Stimulated activated CD8-positive, alpha-beta memory T cell treated with anti-CD3 and anti-CD28 coated beads, Interleukin-2, amount 100 ng/mL, for 48 hours (primary cell): ENCODE measurements around the gene MAD1L1.

Experiments
- DNase-seq, 2 donors: peaks; one replicate each; pipeline ENCODE4 v3.0.0-alpha.2; 2020; ENCODE audit warnings: low read depth in 2 of 2

MAD1L1 gene

DNA sequence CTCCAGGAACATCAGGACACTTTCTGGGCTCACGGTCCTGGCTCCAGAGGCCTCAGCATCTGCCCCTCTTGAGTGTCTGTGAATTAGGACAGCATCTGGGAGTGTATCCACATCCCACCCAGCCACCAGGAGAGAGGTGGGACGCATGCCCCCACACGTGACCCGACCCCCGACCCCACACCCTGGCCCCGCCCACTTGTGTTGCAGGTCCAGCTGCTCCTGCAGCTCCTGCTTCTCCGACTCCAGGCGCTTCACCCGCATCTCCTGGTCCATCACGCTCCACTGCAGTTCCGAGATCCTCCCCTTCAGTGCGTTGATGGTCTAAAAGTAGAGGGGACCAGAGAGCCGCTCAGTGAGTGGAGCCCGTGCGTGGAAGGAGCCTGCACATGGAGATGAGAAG lies 13.6 kb downstream of the MAD1L1 start:
- no peak for DNase-seq

DNA sequence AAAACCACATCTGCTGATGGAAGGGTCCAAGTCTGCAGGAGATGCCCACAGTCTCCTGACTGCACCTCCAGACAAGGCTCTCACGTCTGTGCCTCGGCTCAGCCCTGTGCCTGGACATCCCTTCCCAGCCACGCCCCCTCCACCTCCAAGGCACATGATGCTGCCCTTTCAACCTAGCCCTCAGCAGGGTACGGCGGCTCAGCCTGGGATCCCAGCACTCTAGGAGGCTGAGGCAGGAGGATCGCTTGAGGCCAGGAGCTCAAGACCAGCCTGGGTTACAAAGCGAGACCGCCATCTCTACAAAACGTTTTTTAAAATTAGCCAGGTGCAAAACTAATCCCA lies 14.3 kb downstream of the MAD1L1 start:
- DNase-seq, result no peak

DNA sequence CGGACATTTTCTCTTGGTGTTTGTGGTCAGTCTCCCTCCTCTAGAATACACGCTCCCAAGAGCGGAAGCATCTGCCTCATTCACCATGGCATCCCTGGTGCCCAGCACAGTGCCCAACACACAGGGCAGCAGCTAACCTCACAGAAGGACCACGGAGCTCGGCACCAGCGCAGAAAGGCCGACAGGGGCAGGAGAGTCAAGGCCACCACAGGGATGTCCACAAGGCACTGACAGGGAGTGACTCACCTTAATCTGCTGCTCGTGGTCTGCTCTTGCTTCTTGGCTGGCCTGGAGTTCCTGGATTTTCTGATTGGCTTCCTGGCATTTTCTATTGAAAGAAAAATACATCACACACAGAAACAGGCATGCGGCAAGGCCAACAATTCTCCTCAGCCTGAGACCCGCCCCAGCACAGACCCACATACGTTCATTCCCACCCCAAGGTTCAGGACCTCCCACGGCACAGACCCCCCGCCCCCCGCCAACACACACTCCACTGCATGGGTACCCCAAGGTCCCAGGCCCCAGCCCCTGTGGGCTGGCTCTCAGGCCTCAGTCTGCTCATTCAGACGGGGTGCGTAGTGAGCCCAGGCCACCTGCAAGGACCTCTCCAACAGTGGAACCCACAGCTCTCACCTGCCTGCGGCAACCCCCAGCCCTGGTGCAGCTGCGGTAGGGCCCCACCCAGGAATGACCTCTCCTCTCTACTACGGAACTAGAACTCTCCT lies 14.9 kb downstream of the MAD1L1 start:
- no peak for DNase-seq

DNA sequence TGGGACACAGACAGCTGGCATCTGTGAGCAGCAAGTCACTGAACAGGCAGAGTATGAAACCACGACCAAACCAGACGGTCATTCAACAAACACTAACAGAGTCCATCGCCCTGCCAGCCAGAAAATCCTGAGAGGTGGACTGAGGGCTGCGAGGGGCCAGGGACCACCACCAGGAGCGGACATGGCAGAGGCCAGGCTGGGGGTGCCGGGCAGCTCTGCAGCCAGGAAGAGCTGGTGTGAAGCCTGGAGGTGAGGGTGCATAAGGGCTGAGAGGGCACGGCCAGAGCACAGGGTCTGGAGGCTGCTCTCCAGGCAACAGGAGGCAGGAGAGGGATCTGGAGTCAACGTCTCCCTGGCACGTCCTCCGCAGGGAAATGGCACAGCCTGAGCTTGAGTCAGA lies 15.5 kb downstream of the MAD1L1 start:
- DNase-seq, result no peak

DNA sequence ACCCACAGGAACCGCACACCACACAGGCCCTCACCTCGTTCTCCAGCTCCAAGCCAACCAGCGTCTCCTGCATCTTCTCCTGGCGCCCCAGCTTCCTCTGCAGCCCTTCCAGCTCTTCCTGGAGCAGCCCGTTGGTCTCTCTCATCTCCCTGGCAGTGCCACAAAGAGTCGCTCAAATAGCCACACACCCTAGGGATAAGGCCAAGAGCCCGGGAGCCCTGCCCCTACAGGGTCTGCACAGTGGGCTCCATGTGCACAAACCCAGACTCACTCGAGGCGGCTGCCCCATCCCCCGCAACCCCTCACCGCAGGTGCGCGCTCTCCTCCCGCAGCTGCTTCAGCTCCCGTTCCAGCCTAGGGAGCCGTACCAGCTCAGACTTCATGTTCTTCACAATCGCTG lies 16.9 kb downstream of the MAD1L1 start:
- no peak for DNase-seq

DNA sequence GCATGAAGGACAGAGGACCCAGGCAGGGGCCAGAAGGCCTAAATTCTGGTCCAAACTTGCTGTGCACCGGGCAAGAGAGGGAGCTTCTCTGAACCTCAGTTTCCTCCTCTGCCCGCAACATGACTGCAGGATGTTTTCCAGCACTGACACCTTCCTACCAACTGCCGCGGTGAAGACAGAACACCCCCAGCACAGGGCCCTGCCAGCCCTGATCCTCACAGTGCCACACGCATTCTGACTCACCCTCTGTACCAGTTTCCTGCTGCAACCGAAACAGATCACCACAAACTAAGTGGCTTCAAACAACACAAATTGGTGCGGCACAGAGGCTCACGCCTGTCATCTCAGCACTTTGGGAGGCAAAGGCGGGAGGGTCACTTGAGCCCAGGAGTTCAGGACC lies 18.1 kb downstream of the MAD1L1 start:
- no peak for DNase-seq

DNA sequence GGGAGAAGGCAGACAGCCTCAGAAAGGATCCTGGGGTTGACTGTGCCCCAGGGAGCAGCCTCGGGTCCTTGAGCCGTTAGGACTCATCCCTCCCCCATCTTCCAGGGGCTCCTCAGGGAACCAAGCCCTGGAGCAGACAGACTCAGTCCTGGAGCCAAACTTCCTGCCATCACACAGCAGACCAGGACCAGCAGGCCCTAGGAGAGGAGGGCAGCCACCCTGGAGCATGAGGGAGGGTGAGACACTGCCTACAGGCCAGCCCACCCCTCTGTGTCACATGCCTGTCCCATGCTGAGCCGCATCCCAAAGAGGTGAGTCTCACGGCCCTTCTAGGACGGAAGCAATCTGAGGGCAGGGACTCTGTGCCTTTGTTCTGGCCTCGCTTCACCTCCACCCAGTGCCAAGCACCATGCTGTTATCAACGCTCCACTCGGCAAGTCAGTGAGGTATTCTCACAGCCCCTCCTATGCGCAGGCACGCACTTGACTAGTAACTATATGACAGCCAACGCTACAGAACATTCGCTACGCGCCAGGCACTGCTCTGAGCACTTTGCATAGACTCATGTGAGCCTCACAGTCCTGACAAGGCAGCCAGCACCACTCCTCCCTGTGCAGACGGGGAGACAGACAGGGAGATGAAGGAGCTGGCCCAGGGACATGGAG lies 19.1 kb downstream of the MAD1L1 start:
- no peak for DNase-seq

DNA sequence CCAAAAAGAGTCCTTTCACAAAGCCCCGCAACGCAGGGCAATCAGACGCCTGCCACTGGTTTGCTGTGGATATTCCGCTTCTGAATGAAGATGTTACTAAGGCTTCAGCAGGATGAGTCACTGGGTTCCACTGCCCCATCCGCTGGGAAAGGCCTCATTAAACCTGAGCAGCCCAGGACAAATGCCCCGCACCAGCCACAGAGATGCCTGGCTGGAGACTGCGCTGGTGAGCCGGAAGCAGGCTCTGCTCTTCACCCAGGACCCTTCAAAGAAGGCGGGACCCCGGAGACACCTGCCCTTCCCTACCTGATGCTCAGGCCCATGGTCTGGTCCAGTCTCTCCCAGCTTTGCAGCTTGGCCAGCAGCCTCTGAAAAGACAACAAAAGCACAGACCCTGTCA lies 19.8 kb downstream of the MAD1L1 start:
- no peak for DNase-seq

DNA sequence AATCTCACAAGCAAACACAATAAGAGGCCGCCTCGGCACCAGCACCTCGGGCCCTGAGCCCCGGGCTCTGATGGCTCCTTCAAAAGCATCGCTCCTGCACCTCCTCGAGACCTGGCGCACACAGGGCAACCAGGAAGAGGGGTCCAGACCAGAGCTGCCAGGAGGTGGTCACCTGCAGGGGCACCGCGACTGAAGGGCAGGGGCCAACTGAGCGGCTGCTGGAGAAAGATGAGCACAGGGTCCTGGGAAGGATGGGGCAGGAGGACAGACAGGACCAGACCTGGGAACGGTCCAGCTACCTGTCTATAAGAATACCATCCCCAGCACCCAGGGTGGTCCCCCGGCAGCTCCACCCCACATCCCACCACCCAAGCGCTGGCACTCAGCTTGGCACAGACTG lies 20.8 kb downstream of the MAD1L1 start:
- DNase-seq, result no peak

DNA sequence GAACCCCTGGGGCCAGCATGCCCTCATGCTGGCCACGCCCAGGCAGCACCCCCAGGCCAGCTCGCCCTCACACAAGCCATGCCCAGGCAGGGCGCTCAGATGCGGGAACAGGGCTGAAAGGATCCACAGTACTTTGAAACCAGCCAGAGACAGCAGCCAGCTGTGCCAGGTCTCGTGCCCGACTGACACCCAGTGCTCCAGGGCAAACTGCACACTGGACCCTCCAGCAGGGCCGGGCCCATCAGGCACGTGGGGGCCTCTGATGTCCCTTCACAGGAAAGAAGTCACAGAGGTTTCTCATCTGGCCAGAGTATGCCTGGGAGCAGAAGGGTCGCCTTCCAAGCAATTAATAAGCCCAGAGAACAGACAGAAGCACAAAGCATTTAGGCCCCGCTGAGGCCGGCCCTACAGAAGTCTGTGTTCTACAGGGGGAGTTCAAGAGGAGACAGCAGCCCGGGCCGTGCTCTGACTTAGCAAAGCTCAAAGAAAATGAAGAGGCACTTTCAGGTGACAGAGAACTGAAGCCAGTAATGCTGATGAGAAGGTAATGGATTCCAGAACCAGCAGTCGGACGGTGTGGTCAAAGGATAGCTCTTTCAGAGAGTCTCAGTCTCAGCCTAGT lies 21.4 kb downstream of the MAD1L1 start:
- DNase-seq, result no peak

DNA sequence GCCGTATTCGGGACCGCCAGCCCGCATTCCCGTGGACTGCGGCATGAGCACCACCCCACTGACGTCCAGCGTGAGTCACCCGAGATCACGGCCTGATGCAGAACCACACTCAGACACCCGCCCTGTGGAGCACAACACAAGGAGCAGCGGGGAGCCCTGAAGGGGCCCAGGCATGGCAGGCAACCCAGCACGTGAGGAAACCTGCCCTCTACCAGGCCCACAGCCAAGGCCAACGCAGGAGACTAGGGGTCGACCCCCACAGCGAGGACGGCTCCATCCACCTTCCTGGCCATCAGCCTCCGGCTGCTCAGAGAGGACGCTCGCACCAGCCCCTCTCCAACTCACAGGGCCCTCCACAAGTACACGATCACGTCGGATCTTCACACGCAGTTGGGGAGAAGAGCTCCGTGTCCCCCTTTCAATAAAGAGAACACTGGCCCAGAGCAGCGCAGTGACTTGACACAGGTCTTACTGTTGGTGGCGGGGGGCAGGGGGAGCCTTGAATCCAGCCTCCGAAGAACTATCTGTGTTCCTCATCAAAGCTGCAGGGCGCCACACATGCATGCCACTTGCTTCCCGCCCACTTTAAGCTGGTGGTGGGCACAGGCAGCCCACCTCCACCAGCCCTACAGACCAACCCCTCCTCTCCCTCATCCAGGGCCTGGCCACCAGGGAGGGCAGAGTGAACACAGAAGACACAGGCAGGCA lies 22.0 kb downstream of the MAD1L1 start:
- DNase-seq, result no peak

DNA sequence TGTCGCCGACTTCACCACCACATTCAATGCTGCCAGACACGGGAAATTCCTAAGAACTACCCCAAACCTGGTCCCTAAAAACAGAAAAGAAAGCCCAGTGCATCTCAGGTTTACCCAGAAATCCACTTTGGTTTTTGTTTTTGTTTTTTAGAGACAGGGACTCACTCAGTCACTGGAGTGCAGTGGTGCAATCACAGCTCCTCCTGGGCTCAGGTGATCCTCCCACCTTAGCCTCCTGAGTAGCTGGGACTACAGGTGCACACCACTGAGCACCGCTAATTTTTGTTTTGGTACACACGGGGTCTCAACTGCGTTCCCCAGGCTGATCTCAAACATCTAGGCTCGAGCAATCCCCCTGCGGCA lies 22.8 kb downstream of the MAD1L1 start:
- no peak for DNase-seq

DNA sequence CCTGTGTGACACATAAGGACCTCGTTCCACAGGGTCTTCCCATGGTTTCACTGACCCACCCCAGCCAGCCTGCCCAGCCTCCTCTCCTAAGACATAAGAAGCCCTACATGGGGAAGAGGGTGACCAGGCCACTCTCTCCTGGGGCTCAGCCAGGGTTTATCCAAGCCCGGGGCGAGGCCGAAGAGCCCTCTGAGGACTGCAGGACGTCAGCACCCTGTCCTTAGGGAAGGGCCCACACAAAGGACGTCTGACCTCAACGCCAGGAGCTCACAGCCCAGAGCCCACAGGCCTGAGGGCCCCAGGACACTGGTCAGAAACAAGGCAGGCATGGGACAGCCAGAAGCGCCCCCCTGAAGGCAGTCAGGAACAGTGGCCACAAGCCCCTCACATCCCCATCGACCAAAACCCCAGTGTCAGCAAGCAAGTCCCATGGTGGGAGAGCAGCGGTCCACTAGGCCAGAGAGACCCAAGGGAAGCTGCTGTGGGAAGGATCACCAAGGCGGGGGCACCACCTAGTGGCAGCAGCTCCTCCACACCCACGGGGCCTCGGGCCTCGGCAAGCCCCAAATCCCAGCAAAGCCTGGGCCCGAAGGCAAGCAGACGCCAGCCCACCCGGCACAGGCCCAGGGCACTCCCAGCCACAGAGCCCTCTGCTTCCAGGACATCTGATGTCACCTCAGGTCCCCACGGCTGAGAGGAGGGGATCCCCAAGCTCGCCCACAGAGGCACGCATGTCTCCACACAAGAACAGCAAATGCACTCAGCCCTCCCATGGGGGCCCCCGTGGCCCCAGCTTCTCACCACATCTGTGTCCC lies 23.4 kb downstream of the MAD1L1 start:
- peak; percentile 35 to 43 for DNase-seq

DNA sequence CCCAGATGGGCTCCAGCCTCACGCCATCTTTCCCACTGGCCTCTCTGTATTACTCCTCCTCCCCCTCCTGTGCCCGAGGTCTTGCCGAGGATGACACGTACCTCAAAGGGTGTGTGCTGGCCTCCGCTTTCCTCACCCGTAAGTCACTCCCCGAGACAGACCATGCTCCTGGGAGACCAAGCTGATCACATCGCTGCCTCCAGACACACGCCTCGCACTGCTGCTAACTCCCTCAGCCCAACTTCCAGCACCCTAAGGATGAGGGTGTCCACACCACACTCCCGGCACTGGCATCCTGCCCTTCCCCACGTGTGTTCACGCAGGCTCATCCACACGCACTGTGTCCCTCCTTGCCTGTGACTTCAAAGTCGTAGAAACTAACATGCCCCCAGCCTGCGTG lies 24.0 kb downstream of the MAD1L1 start:
- DNase-seq, result no peak

DNA sequence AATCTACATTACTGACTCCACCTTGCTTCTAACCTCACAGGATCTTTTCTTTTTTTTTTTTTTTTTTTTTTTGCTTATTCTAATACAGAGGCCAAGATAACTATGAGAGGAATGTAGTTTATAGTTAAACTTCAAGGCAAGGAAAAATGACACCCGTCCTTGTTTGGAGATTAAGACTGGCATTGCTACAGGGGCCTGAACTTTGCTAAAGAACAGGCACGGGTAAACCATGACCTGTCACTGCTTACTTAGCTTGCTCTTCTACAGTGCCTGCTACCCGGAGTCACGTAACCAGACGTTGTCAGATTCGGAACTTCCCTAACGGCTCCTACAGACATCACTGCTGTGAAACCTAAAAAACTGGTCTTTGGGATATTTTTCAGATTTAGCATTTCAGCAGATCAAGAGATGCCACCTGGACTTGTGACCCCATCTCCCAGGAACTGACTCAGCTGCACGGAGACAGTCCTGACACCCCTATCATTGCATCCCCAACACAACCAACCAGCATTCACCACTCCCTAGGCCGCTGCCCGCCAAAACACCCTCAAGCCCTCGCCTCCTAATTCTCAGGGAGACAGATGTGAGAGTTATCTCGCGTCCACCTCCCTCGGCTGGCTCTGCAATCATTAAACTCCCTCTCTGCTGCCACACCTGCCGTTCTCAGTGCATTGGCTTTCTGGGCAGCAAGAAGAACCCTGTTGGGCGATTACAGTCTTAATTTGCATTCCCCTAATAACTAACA lies 27.5 kb downstream of the MAD1L1 start:
- no peak for DNase-seq

DNA sequence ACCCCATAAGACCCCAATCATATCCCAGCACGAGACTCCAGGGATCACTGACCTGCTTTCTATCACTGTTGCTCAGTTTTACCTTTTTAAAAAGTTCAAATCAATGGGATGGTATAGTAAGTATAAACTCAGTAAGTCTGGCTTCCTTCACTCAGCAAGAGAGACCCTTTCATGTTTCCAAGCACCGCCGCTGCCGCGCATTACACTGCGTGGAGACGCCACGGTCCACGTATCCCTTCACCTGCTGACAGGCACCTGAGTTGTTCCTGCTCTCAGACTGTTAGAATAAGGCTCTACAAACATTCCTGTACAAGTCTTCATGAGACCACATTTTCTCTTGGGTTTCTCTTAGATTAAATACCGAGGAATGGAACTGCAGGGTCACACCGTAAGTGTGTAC lies 28.3 kb downstream of the MAD1L1 start:
- DNase-seq, result no peak

DNA sequence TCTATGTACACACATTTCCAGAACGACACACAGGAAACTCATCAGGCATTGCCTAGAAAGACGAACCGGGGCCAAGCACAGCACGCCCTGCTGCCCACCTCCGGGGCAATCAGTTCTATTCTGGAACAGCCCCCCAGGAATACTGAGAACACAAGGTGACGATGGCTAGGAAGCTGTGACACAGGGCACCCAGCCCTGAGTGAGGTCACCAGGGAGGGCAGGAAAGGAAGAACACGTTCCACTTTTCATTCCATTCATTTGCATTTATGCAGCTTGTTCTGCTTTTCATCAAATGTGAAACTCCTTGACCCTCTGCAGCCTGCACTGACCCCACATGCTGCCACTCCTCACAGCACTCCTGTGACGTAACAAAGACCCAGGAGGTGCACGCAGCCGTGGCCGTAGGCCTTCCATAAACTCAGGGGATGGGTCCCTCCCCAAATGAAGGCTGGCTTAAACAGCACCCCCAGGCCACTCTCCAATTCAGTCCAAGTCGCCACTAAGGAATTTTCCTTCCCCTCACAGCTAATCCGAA lies 28.9 kb downstream of the MAD1L1 start:
- DNase-seq, result no peak

DNA sequence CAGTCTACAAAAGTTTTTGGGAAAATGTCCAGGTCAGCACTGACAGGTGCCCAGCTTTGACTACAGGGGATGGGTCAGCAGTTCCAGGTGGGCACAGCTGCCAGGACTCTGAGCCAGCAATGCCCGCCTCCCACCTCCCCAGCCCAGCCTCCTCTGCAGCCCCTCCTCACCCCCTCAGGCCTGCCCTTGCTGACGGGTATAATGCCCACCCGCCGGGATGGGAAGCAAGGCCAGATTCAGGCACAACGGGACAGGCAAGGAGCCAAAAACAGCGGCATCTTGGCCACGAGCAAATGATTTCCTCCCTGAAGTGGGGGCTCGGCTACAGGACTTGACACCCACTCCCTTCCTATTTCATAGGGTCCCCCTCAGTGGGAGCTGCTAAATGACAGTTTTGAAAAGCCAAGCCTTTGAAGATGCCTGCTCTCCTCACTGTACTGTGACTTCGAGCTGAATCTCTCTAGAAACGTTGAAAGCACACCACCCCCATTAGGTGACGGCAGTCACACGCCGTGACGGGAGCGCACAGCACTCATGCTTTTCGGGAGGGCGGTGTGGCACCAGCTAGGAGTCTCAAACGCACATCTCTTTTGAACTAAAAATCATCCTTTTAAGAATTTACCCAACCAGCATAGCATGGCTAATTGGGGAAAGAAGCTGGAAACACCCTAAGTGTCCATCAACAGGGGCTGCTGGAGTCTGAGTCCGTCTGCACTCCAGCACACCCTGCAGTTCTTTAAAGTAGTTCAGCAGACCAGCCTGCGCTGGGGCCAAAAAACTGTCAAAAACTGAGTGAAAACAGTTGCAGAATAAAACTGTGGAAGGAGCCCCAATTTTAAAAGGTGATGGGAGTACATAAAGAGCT lies 29.6 kb downstream of the MAD1L1 start:
- DNase-seq, result no peak

DNA sequence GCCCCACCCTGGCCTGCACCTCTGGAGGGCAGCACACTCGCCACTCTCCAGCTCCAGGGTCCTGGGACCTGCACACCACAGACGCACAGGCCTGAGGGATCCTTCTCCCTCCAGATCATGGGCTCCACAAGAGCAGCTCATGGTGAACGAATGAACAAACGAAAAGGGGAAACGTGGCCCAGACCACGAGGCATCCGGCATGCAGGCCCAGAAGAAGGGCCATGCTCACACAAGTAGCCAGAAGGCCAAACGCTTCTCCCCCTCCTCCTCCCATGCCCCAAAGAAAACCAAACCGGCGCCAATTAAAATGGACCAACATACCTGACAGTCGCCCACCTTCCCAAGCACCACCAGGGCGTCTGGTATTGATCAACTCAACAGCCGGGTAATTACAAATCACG lies 30.4 kb downstream of the MAD1L1 start:
- no peak for DNase-seq
